ENCODE results near the gene TLX2. TPM values are rescaled to one million over a fixed set of nuclear protein-coding genes. Genes with fewer than 3 reads are reported as not detected.

Gene TLX2
- total RNA-seq, 3 donors from 2014 or later (not counting 1 experiment from before 2014, with no cell fraction given), result 0.23 to 0.45 TPM; not detected in 1

DNA sequence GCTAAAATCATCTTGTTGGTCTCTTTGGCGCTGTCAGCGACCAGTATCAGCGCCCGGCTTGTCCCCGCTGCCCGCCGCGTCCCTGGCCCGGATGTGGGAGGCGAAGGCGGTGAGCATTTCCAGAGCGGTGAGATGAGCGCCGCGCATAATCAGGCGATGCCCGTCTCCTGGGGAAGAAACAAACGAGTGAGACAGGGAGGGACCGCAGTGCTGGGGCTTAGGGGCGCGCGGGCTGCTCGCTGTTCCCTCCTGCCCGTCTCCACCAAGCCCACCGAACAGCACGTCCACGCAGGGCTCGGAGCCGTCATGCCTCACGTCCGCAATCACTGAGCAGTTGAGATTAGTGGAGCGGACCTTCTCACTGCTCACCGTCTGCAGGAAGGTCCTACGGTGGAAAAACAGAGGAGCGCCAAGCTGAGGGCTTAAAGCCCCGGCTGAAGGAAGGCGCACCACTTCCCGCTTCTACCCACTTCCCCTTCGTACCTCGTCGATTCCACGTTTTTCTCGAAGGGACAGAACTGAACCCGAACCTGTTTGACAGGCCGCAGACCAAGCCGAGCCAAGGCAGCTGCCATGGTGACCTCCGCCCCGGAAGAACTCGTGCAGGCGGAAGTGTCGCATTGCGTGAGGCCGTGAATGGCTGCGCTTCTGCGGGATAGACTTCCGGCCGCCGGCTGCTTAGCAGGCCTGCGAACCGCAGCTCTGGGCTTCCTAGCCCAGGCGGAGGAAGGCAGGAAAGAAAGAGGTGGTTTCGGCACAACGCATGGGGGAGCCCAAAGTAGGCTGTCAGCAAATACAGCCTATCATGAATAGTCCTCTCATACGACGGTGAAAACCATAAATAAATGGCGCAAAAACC, 41.9 kb upstream of the TLX2 start, which contains the start of gene MRPL53:
Gene MRPL53 (minus strand): TSS at position 595 of the 859 bp plus-strand sequence. CDS start 20 bp downstream, at position 575.
- Histone ChIP-seq H3K27me3 (ENCODE audit: control insufficient read depth, insufficient read depth, low read length) (no peaks in the 10 kb centered on the region), H3K4me1 (ENCODE audit: control insufficient read depth, insufficient read depth, low read length) (peaks cover 24% of the 10 kb centered on the region), H3K27ac (ENCODE audit: low read length) (peak within 1 kb of the TSS; percentile 82), H3K4me3 (ENCODE audit: low read length) (peak within 1 kb of the TSS; percentile 50), H3K9me3 (ENCODE audit: control insufficient read depth, insufficient read depth, low read length) (no peaks in the 10 kb centered on the region), H3K36me3 (ENCODE audit: control insufficient read depth, insufficient read depth, low read length) (peaks cover 14% of the 10 kb centered on the region)
- TF ChIP-seq, protein P1, sequence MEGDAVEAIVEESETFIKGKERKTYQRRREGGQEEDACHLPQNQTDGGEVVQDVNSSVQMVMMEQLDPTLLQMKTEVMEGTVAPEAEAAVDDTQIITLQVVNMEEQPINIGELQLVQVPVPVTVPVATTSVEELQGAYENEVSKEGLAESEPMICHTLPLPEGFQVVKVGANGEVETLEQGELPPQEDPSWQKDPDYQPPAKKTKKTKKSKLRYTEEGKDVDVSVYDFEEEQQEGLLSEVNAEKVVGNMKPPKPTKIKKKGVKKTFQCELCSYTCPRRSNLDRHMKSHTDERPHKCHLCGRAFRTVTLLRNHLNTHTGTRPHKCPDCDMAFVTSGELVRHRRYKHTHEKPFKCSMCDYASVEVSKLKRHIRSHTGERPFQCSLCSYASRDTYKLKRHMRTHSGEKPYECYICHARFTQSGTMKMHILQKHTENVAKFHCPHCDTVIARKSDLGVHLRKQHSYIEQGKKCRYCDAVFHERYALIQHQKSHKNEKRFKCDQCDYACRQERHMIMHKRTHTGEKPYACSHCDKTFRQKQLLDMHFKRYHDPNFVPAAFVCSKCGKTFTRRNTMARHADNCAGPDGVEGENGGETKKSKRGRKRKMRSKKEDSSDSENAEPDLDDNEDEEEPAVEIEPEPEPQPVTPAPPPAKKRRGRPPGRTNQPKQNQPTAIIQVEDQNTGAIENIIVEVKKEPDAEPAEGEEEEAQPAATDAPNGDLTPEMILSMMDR (IDR thresholded peaks at IDR 0.05), result no peak
- Mint-ChIP-seq H3K27me3 (ENCODE audit: low read depth in 2 of 2) (no peaks in the 10 kb centered on the region), H3K4me1 (peaks cover 23 to 27% of the 10 kb centered on the region in 2 donors), H3K36me3 (no peaks in the 10 kb centered on the region), H3K4me3 (peak within 1 kb of the TSS; percentile 95), H3K9me3 (no peaks in the 10 kb centered on the region), H3K27ac (peak within 1 kb of the TSS; percentile 97 to 98)
- DNase-seq (peak; percentile 95 to 99), ATAC-seq (peak; percentile 90 to 96 (median 94))
- intact Hi-C loops (cut with micrococcal nuclease), result loop anchor here (1.0 kb wide), 2 partner anchors 11 to 14 kb away; partner anchors contain the start of genes TTC31 and WBP1
- WGBS (ENCODE audit: insufficient coverage), result under 1% methylated on average over 66 of the region's 66 CpGs

DNA sequence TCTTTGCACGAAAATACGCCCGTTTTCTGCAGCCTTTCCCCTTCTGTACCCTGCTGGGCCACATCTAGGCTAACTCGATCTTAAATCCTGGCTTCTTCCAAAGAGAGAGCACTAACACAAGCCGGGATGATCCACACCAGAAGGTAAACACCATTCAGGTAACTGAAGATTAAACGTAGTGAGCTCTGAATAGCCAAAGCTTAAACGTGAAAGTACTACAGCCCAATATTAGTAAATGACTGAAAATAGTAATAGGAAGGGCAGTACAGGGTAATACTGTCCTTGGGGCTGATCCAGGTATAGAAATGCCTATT, 41.3 kb upstream of the TLX2 start:
- Mint-ChIP-seq H3K27ac (peak overlapping the region; percentile 97 to 98), H3K27me3 (ENCODE audit: low read depth in 2 of 2) (no peaks in the 10 kb centered on the region), H3K36me3 (no peaks in the 10 kb centered on the region), H3K4me3 (peak overlapping the region; percentile 95), H3K4me1 (peaks cover 27% of the 10 kb centered on the region in 2 donors), H3K9me3 (no peaks in the 10 kb centered on the region)
- intact Hi-C loops (cut with micrococcal nuclease), result loop anchor here (1.0 kb wide), 2 partner anchors 10 to 15 kb away; partner anchors contain the start of genes TTC31 and WBP1
- no peaks in the 10 kb centered on the region for H3K27me3 ChIP-seq (ENCODE audit: control insufficient read depth, insufficient read depth, low read length)
- H3K36me3 ChIP-seq (ENCODE audit: control insufficient read depth, insufficient read depth, low read length), result peaks cover 17% of the 10 kb centered on the region
- H3K27ac ChIP-seq (ENCODE audit: low read length), result peak overlapping the region; percentile 82
- TF ChIP-seq, protein P1 (IDR thresholded peaks at IDR 0.05), result no peak
- no peak for DNase-seq
- H3K9me3 ChIP-seq (ENCODE audit: control insufficient read depth, insufficient read depth, low read length), result no peaks in the 10 kb centered on the region
- 7% methylated on average over 6 of the region's 7 CpGs for WGBS (ENCODE audit: insufficient coverage)
- H3K4me3 ChIP-seq (ENCODE audit: low read length), result peak overlapping the region; percentile 50
- H3K4me1 ChIP-seq (ENCODE audit: control insufficient read depth, insufficient read depth, low read length), result peaks cover 24% of the 10 kb centered on the region
- ATAC-seq, result no peak

DNA sequence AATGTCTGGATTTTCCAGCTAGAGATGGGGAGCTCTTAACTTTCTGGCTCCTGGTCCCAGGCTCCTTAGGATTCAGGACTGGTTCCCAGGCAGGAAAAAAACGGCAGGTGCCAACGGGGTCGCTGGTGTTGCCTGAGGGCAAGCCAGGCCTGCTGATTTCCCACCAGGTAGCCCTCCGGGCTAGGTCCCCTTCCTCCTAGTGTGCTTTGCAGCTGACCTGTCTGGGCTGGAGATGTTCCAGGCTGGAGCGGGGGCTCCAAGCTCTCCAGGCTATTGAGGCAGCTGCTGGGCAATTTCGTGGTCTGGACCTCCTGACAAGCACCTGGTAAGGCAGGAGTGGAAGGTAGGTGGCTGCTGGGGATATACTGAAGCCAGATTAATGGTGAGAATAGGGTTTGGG, 39.8 kb upstream of the TLX2 start:
- no peak for ATAC-seq
- DNase-seq, result no peak
- no peak overlapping the region for H3K4me3 Mint-ChIP-seq
- peak overlapping the region; percentile 0 to 98 for H3K27ac Mint-ChIP-seq
- Histone ChIP-seq H3K4me1 (ENCODE audit: control insufficient read depth, insufficient read depth, low read length) (peaks cover 24% of the 10 kb centered on the region), H3K27me3 (ENCODE audit: control insufficient read depth, insufficient read depth, low read length) (no peaks in the 10 kb centered on the region), H3K27ac (ENCODE audit: low read length) (no peak overlapping the region), H3K9me3 (ENCODE audit: control insufficient read depth, insufficient read depth, low read length) (no peaks in the 10 kb centered on the region), H3K36me3 (ENCODE audit: control insufficient read depth, insufficient read depth, low read length) (peaks cover 20% of the 10 kb centered on the region), H3K4me3 (ENCODE audit: low read length) (no peak overlapping the region)
- H3K36me3 Mint-ChIP-seq, result no peaks in the 10 kb centered on the region
- peaks cover 27% of the 10 kb centered on the region in 2 donors for H3K4me1 Mint-ChIP-seq
- no peaks in the 10 kb centered on the region for H3K27me3 Mint-ChIP-seq (ENCODE audit: low read depth in 2 of 2)
- H3K9me3 Mint-ChIP-seq, result no peaks in the 10 kb centered on the region
- WGBS (ENCODE audit: insufficient coverage), result 97% methylated on average over 6 of the region's 6 CpGs
- TF ChIP-seq, protein P1 (IDR thresholded peaks at IDR 0.05), result no peak
- intact Hi-C loops (cut with micrococcal nuclease), result no loop called here
